ENCODE data around the gene GRM8.

GRM8 gene

GRCh38 chr7:126776498-126776897 lies 476.2 kb downstream of the GRM8 start:
- no peaks in the 10 kb centered on the region for H3K4me1 ChIP-seq (ENCODE audit: control insufficient read depth, insufficient read depth, low read length)
- no peaks in the 10 kb centered on the region for H3K27me3 ChIP-seq (ENCODE audit: control insufficient read depth, insufficient read depth, low read length, poor library complexity, severe bottlenecking)
- no peaks in the 10 kb centered on the region for H3K9me3 ChIP-seq (ENCODE audit: control insufficient read depth, low read length)
- no peak overlapping the region for H3K27ac ChIP-seq (ENCODE audit: insufficient read depth, low read depth, low read length, poor library complexity, severe bottlenecking)
- WGBS, 2 experiments: 92% methylated on average over 3 of the region's 3 CpGs
- H3K4me3 ChIP-seq (ENCODE audit: insufficient read depth, low read depth, low read length): no peak overlapping the region
- no peaks in the 10 kb centered on the region for H3K36me3 ChIP-seq (ENCODE audit: control insufficient read depth, insufficient read depth, low read length)

GRCh38 chr7:126774077-126774476 lies 478.7 kb downstream of the GRM8 start:
- 93 to 94% methylated on average over 2 to 3 of the region's 3 CpGs for WGBS, 2 experiments
- no peak overlapping the region for H3K27ac ChIP-seq (ENCODE audit: insufficient read depth, low read depth, low read length, poor library complexity, severe bottlenecking)
- H3K4me1 ChIP-seq (ENCODE audit: control insufficient read depth, insufficient read depth, low read length): no peaks in the 10 kb centered on the region
- no peaks in the 10 kb centered on the region for H3K36me3 ChIP-seq (ENCODE audit: control insufficient read depth, insufficient read depth, low read length)
- H3K27me3 ChIP-seq (ENCODE audit: control insufficient read depth, insufficient read depth, low read length, poor library complexity, severe bottlenecking): no peaks in the 10 kb centered on the region
- H3K4me3 ChIP-seq (ENCODE audit: insufficient read depth, low read depth, low read length): no peak overlapping the region
- H3K9me3 ChIP-seq (ENCODE audit: control insufficient read depth, low read length): no peaks in the 10 kb centered on the region

GRCh38 chr7:126768836-126769235 lies 483.9 kb downstream of the GRM8 start:
- 92 to 93% methylated on average over 5 of the region's 5 CpGs for WGBS, 2 experiments
- Histone ChIP-seq H3K36me3 (ENCODE audit: control insufficient read depth, insufficient read depth, low read length) (no peaks in the 10 kb centered on the region), H3K9me3 (ENCODE audit: control insufficient read depth, low read length) (no peaks in the 10 kb centered on the region), H3K27me3 (ENCODE audit: control insufficient read depth, insufficient read depth, low read length, poor library complexity, severe bottlenecking) (no peaks in the 10 kb centered on the region), H3K27ac (ENCODE audit: insufficient read depth, low read depth, low read length, poor library complexity, severe bottlenecking) (no peak overlapping the region), H3K4me3 (ENCODE audit: insufficient read depth, low read depth, low read length) (no peak overlapping the region), H3K4me1 (ENCODE audit: control insufficient read depth, insufficient read depth, low read length) (no peaks in the 10 kb centered on the region)

GRCh38 chr7:126760914-126761577 lies 491.7 kb downstream of the GRM8 start:
- Histone ChIP-seq H3K27me3 (ENCODE audit: control insufficient read depth, insufficient read depth, low read length, poor library complexity, severe bottlenecking) (no peaks in the 10 kb centered on the region), H3K4me3 (ENCODE audit: insufficient read depth, low read depth, low read length) (no peak overlapping the region), H3K9me3 (ENCODE audit: control insufficient read depth, low read length) (no peaks in the 10 kb centered on the region), H3K4me1 (ENCODE audit: control insufficient read depth, insufficient read depth, low read length) (no peaks in the 10 kb centered on the region), H3K27ac (ENCODE audit: insufficient read depth, low read depth, low read length, poor library complexity, severe bottlenecking) (no peak overlapping the region), H3K36me3 (ENCODE audit: control insufficient read depth, insufficient read depth, low read length) (no peaks in the 10 kb centered on the region)
- 85 to 90% methylated on average over 12 to 13 of the region's 13 CpGs for WGBS, 2 experiments

- no peaks in the 10 kb centered on the region for H3K27me3 ChIP-seq (ENCODE audit: control insufficient read depth, insufficient read depth, low read length, poor library complexity, severe bottlenecking)
- no peaks in the 10 kb centered on the region for H3K9me3 ChIP-seq (ENCODE audit: control insufficient read depth, low read length)
- no peak overlapping the region for H3K27ac ChIP-seq (ENCODE audit: insufficient read depth, low read depth, low read length, poor library complexity, severe bottlenecking)
- 83 to 100% methylated on average over 2 to 3 of the region's 3 CpGs for WGBS, 2 experiments
- H3K4me1 ChIP-seq (ENCODE audit: control insufficient read depth, insufficient read depth, low read length): no peaks in the 10 kb centered on the region
- H3K4me3 ChIP-seq (ENCODE audit: insufficient read depth, low read depth, low read length): no peak overlapping the region
- no peaks in the 10 kb centered on the region for H3K36me3 ChIP-seq (ENCODE audit: control insufficient read depth, insufficient read depth, low read length)
Observed at GRCh38 chr7:126755381-126755780, 497.4 kb downstream of the GRM8 start.

GRCh38 chr7:126750207-126750911 lies 502.4 kb downstream of the GRM8 start:
- H3K4me1 ChIP-seq (ENCODE audit: control insufficient read depth, insufficient read depth, low read length): no peaks in the 10 kb centered on the region
- no peaks in the 10 kb centered on the region for H3K27me3 ChIP-seq (ENCODE audit: control insufficient read depth, insufficient read depth, low read length, poor library complexity, severe bottlenecking)
- 94 to 96% methylated on average over 4 of the region's 4 CpGs for WGBS, 2 experiments

GRCh38 chr7:126728967-126729366 lies 523.8 kb downstream of the GRM8 start:
- 84 to 85% methylated on average over 2 of the region's 2 CpGs for WGBS, 2 experiments

More at GRCh38 chr7:126750207-126750911, 502.4 kb downstream of the GRM8 start:
- Histone ChIP-seq H3K36me3 (ENCODE audit: control insufficient read depth, insufficient read depth, low read length) (no peaks in the 10 kb centered on the region), H3K27ac (ENCODE audit: insufficient read depth, low read depth, low read length, poor library complexity, severe bottlenecking) (no peak overlapping the region), H3K4me3 (ENCODE audit: insufficient read depth, low read depth, low read length) (no peak overlapping the region), H3K9me3 (ENCODE audit: control insufficient read depth, low read length) (no peaks in the 10 kb centered on the region)

GRCh38 chr7:126727930-126728391 lies 524.8 kb downstream of the GRM8 start:
- H3K27ac ChIP-seq (ENCODE audit: insufficient read depth, low read depth, low read length, poor library complexity, severe bottlenecking): no peak overlapping the region
- no peaks in the 10 kb centered on the region for H3K36me3 ChIP-seq (ENCODE audit: control insufficient read depth, insufficient read depth, low read length)
- H3K4me3 ChIP-seq (ENCODE audit: insufficient read depth, low read depth, low read length): no peak overlapping the region
- no peaks in the 10 kb centered on the region for H3K27me3 ChIP-seq (ENCODE audit: control insufficient read depth, insufficient read depth, low read length, poor library complexity, severe bottlenecking)
- H3K9me3 ChIP-seq (ENCODE audit: control insufficient read depth, low read length): no peaks in the 10 kb centered on the region
- 90 to 92% methylated on average over 5 of the region's 5 CpGs for whole genome bisulfite sequencing, 2 experiments
- H3K4me1 ChIP-seq (ENCODE audit: control insufficient read depth, insufficient read depth, low read length): no peaks in the 10 kb centered on the region

More at GRCh38 chr7:126728967-126729366, 523.8 kb downstream of the GRM8 start:
- H3K4me3 ChIP-seq (ENCODE audit: insufficient read depth, low read depth, low read length): no peak overlapping the region
- no peaks in the 10 kb centered on the region for H3K36me3 ChIP-seq (ENCODE audit: control insufficient read depth, insufficient read depth, low read length)
- no peaks in the 10 kb centered on the region for H3K4me1 ChIP-seq (ENCODE audit: control insufficient read depth, insufficient read depth, low read length)
- no peak overlapping the region for H3K27ac ChIP-seq (ENCODE audit: insufficient read depth, low read depth, low read length, poor library complexity, severe bottlenecking)
- H3K9me3 ChIP-seq (ENCODE audit: control insufficient read depth, low read length): no peaks in the 10 kb centered on the region
- H3K27me3 ChIP-seq (ENCODE audit: control insufficient read depth, insufficient read depth, low read length, poor library complexity, severe bottlenecking): no peaks in the 10 kb centered on the region

GRCh38 chr7:126723966-126724544 lies 528.7 kb downstream of the GRM8 start:
- 71 to 73% methylated on average over 4 of the region's 4 CpGs for WGBS, 2 experiments
- Histone ChIP-seq H3K36me3 (ENCODE audit: control insufficient read depth, insufficient read depth, low read length) (no peaks in the 10 kb centered on the region), H3K4me3 (ENCODE audit: insufficient read depth, low read depth, low read length) (no peak overlapping the region), H3K27ac (ENCODE audit: insufficient read depth, low read depth, low read length, poor library complexity, severe bottlenecking) (no peak overlapping the region), H3K4me1 (ENCODE audit: control insufficient read depth, insufficient read depth, low read length) (no peaks in the 10 kb centered on the region), H3K9me3 (ENCODE audit: control insufficient read depth, low read length) (no peaks in the 10 kb centered on the region), H3K27me3 (ENCODE audit: control insufficient read depth, insufficient read depth, low read length, poor library complexity, severe bottlenecking) (no peaks in the 10 kb centered on the region)

GRCh38 chr7:126720232-126720631 lies 532.5 kb downstream of the GRM8 start:
- Histone ChIP-seq H3K27ac (ENCODE audit: insufficient read depth, low read depth, low read length, poor library complexity, severe bottlenecking) (no peak overlapping the region), H3K27me3 (ENCODE audit: control insufficient read depth, insufficient read depth, low read length, poor library complexity, severe bottlenecking) (no peaks in the 10 kb centered on the region), H3K9me3 (ENCODE audit: control insufficient read depth, low read length) (no peaks in the 10 kb centered on the region), H3K4me1 (ENCODE audit: control insufficient read depth, insufficient read depth, low read length) (no peaks in the 10 kb centered on the region), H3K36me3 (ENCODE audit: control insufficient read depth, insufficient read depth, low read length) (no peaks in the 10 kb centered on the region), H3K4me3 (ENCODE audit: insufficient read depth, low read depth, low read length) (no peak overlapping the region)
- WGBS, 2 experiments: 93 to 97% methylated on average over 2 of the region's 2 CpGs
